Peyer's patch (tissue), 4 donors: ENCODE measurements around the gene GRIN2C. TPM values are rescaled to one million over a fixed set of nuclear protein-coding genes. Genes with fewer than 3 reads are reported as not detected.
"Not testable (repeated sequence)": the region's sequence is repeated elsewhere in the genome, so short reads cannot be mapped to it uniquely, and the experiment has no call there.

ENCODE experiments used
- DNase-seq, 3 donors: peaks; one replicate each; pipeline ENCODE4 v3.0.0-alpha.2; 2017 to 2019
- H3K27ac ChIP-seq, 4 donors: fragments of 200-600 bp; sonication (generic); one replicate each; pipeline ENCODE4 v1.5.1; 2016 to 2019
- H3K27me3 ChIP-seq, 2 donors: fragments of 200-600 bp; sonication (generic); one replicate each; pipeline ENCODE4 v1.5.1; 2019
- H3K36me3 ChIP-seq, 3 donors: fragments of 200-600 bp; sonication (generic); one replicate each; pipeline ENCODE4 v1.5.1; 2016 to 2019
- H3K4me1 ChIP-seq, 4 donors: fragments of 200-600 bp; sonication (generic); one replicate each; pipeline ENCODE4 v1.5.1; 2016 to 2019
- H3K4me3 ChIP-seq, 4 donors: fragments of 200-600 bp; sonication (generic); 1 replicate in 3 of 4; 2 replicates in 1 of 4; pipeline ENCODE4 v1.5.1; 2016 to 2019; ENCODE audit warnings: mild to moderate bottlenecking in 1 of 4
- H3K9me3 ChIP-seq, 4 donors: fragments of 200-600 bp; sonication (generic); one replicate each; pipeline ENCODE4 v1.5.1; 2016 to 2019; ENCODE audit warnings: mild to moderate bottlenecking in 1 of 4
- POLR2A ChIP-seq, 2 donors: fragments of 450-650 bp; IDR thresholded peaks; one replicate each; pipeline ENCODE4 v1.5.1; 2017; ENCODE audit warnings: antibody characterized with exemption in 2 of 2, mild to moderate bottlenecking in 2 of 2, moderate library complexity in 2 of 2
- total RNA-seq, 4 donors: library from RNA; depleted of rRNA; stranded (reverse); fragments of >200 nt; gene quantifications; one replicate each; pipeline ENCODE4 v1.1.0, GENCODE V29; 2016
- TF ChIP-seq, protein P1 (sequence below), 6 experiments: fragments of 450-650 bp in 4 of 6; fragments of 200-600 bp in 2 of 6; sonication (generic) in 1 of 6; IDR thresholded peaks; one replicate each; pipeline ENCODE4 v1.5.1; 2017 to 2019; ENCODE audit warnings: antibody characterized with exemption in 6 of 6, mild to moderate bottlenecking in 3 of 6, moderate library complexity in 1 of 6

Gene GRIN2C
- total RNA-seq, result 1 to 10 TPM in 1 of 4 donors, under 1 TPM in 1, not detected in 2; 0.13 to 2.7 TPM

DNA sequence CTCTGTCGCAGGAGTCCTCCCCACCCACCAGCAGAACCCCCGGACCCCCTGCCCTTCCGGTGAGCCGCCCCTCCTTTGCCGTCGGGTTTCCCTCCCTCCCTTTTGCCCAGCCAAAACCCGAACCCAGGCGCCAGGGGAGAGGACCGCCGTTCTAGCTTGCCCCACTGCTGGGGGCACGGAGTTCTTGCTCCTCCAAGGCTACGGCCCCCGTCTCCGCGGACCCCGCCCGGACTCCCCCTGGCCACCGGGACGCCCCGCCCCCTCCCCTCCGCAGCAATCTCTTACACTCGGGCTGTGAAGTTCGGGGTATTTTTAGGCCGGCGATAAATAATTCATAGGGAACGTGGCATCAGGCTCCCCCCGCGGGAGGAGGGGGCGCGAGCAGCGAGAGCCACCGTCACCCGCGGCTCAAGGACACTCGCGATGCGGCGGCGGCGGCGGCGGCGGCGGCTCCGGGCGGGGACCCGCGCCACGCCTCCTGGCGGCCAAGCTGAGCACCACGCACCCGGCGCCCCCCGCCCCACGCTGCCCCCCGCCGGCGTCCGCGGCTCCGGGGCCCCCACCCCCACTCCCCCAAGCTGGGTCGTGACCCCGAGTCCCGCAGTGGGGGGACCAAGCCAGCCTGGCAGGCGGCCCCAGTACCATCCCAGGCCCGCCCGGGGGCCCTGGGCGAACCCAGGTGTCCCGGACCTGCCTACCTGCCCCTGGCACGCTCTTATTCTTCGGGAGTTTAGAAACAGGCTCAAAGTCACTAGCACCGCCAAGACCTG lies at the start of gene GRIN2C:
GRIN2C (minus strand) TSS at position 427 of the 770 bp plus-strand sequence. CDS start 4,793 bp downstream, outside the sequence.
- Histone ChIP-seq H3K36me3 (no peaks in the 10 kb centered on the region), H3K9me3 (no peaks in the 10 kb centered on the region), H3K27ac (no peak within 1 kb of the TSS), H3K27me3 (peaks cover 3 to 37% of the 10 kb centered on the region in 2 donors), H3K4me1 (peaks cover 13 to 35% (median 27%) of the 10 kb centered on the region in 4 donors), H3K4me3 (peak within 1 kb of the TSS in 3 of 4 donors; percentile 40 to 42 (median 42))
- TF ChIP-seq, protein P1, sequence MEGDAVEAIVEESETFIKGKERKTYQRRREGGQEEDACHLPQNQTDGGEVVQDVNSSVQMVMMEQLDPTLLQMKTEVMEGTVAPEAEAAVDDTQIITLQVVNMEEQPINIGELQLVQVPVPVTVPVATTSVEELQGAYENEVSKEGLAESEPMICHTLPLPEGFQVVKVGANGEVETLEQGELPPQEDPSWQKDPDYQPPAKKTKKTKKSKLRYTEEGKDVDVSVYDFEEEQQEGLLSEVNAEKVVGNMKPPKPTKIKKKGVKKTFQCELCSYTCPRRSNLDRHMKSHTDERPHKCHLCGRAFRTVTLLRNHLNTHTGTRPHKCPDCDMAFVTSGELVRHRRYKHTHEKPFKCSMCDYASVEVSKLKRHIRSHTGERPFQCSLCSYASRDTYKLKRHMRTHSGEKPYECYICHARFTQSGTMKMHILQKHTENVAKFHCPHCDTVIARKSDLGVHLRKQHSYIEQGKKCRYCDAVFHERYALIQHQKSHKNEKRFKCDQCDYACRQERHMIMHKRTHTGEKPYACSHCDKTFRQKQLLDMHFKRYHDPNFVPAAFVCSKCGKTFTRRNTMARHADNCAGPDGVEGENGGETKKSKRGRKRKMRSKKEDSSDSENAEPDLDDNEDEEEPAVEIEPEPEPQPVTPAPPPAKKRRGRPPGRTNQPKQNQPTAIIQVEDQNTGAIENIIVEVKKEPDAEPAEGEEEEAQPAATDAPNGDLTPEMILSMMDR (IDR thresholded peaks at IDR 0.05), result peak in 4 of 6 experiments; percentile 21 to 42 (median 28)
- no peak for TF ChIP-seq POLR2A (IDR thresholded peaks at IDR 0.05)
- no peak for DNase-seq

DNA sequence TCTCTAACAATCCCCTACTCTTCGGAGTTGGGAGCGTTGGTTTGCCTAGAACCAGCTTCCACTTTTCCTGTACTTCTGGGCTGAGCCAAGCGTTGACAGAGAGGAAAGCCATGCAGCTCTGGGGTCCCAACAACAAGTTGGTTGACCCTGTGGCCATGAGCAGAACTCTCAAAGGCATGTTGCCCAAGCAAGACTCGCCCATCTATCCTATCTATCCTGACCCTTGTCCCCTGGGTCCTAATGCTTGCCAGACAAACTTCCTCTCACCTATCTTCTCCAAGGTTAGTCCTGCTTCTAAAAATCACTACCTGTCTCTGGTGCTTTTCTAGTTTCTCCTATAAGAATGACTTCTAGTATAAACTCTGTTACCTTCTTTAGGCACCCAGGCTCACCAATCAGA lies 49.4 kb upstream of the GRIN2C start:
- not testable (repeated sequence) for H3K36me3 ChIP-seq, H3K27ac ChIP-seq, H3K4me1 ChIP-seq, H3K27me3 ChIP-seq, H3K4me3 ChIP-seq, H3K9me3 ChIP-seq, DNase-seq

DNA sequence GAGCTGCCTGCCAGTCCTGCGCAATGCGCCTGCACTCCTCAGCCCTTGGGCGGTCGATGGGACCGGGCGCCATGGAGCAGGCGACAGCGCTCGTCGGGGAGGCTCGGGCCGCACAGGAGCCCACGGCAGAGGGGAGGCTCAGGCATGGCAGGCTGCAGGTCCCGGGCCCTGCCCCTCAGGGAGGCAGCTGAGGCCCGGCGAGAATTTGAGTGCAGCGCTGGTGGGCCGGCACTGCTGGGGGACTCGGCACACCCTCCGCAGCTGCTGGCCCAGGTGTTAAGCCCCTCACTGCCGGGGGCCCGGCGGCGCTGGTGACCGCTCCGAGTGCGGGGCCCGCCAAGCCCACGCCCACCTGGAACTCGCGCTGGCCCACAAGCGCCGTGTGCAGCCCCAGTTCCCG lies 47.3 kb upstream of the GRIN2C start:
- TF ChIP-seq, protein P1 (IDR thresholded peaks at IDR 0.05), result no peak
- TF ChIP-seq POLR2A (IDR thresholded peaks at IDR 0.05), result no peak
- no peaks in the 10 kb centered on the region for H3K27me3 ChIP-seq
- no peak overlapping the region for H3K27ac ChIP-seq
- no peaks in the 10 kb centered on the region for H3K9me3 ChIP-seq
- no peak overlapping the region for H3K4me3 ChIP-seq
- no peaks in the 10 kb centered on the region for H3K36me3 ChIP-seq
- DNase-seq, result no peak
- no peaks in the 10 kb centered on the region for H3K4me1 ChIP-seq

DNA sequence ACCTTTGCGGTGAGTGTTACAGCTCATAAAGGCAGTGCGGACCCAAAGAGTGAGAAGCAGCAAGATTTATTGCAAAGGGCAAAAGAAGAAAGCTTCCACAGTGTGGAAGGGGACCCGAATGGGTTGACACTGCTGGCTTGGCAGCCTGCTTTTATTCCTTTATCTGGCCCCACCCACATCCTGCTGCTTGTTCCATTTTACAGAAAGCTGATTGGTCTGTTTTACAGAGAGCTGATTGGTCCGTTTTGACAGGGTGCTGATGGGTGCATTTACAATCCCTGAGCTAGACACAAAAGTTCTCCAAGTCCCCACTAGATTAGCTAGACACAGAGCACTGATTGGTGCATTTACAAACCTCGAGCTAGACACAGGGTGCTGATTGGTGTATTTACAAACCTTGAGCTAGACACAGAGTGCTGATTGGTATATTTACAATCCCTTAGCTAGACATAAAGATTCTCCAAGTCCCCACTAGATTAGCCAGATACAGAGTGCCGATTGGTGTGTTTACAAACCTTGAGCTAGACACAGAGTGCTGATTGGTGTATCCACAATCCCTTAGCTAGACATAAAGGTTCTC lies 46.6 kb upstream of the GRIN2C start:
- H3K27me3 ChIP-seq, DNase-seq, H3K36me3 ChIP-seq, H3K4me1 ChIP-seq, H3K9me3 ChIP-seq, H3K27ac ChIP-seq, H3K4me3 ChIP-seq: not testable (repeated sequence)

DNA sequence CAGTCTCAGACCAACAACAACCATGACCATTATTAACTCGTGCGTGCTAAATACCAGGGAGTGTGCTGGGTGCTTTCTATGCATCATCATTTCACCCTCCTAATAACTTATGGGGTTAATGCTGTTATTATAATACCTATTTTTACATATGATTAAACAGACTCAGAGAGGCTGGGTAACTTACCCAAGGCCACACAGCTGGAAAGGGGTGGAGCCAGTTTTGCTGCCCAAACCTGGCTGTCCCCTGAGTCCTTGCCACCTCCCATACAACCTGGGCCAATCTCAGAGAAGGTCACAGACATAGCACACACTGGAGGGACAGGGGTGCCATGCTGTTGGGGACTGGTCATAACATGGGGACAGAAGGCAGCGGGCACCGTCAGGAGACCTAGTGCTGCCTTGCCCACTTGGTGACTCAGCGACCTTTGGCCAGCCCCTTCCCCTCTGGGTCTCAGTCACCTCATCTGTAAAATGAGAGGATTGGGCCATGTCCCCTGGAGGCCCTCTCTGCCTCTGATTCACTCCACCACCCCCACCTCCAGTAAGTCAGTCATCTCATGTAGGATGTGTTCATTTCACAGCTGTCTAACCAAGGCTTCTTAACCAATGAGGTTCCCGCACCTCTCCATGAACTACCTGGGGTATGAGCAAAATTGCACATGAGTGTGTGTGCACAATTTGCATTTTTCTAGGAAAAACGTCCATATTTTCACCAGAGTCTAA lies 45.2 kb upstream of the GRIN2C start:
- no peak overlapping the region for H3K27ac ChIP-seq
- no peaks in the 10 kb centered on the region for H3K27me3 ChIP-seq
- no peaks in the 10 kb centered on the region for H3K36me3 ChIP-seq
- no peaks in the 10 kb centered on the region for H3K9me3 ChIP-seq
- no peak overlapping the region for H3K4me3 ChIP-seq
- no peaks in the 10 kb centered on the region for H3K4me1 ChIP-seq
- no peak for DNase-seq
- TF ChIP-seq, protein P1 (IDR thresholded peaks at IDR 0.05), result no peak
- TF ChIP-seq POLR2A (IDR thresholded peaks at IDR 0.05), result no peak

DNA sequence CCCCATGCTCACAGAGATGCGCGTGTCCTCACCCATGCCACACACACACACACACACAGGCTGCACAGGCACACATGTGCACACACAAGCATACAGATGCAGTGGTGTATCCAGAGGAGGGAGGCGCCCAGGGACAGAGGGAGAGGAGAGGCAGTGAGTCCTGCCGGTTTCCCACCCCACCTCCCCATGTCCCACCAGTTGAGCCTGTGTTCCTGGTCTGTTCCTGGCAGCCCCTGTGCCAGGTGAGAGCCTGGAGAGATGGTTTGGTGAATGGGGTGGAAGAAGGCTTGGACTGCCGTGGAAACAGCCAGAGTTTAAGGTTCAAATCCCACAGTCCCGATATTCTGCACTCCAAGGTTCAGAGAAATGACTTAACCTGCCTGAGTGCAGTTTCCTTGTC lies 44.0 kb upstream of the GRIN2C start:
- Histone ChIP-seq H3K27ac (no peak overlapping the region), H3K27me3 (no peaks in the 10 kb centered on the region), H3K36me3 (no peaks in the 10 kb centered on the region), H3K4me3 (no peak overlapping the region), H3K4me1 (no peaks in the 10 kb centered on the region), H3K9me3 (no peaks in the 10 kb centered on the region)
- TF ChIP-seq POLR2A (IDR thresholded peaks at IDR 0.05), result no peak
- TF ChIP-seq, protein P1 (IDR thresholded peaks at IDR 0.05), result no peak
- DNase-seq, result no peak
